Inflammatory macrophage treated with lipopolysaccharide for 1 hour (primary cell): ENCODE measurements around the gene KIF12.
A peak's percentile ranks its signal among the peaks of the same experiment; 100 is the strongest.

Experiments
- DNase-seq, 2 donors: peaks; one replicate each; pipeline ENCODE4 v3.0.0-alpha.2; 2020 to 2022

The KIF12 gene

GRCh38 chr9:114123031-114123977 lies 24.2 kb upstream of the KIF12 start:
- no peak for DNase-seq

- no peak for DNase-seq
Observed at GRCh38 chr9:114122136-114123027, 23.3 kb upstream of the KIF12 start.

- no peak for DNase-seq
Observed at GRCh38 chr9:114121227-114122135, 22.4 kb upstream of the KIF12 start.

GRCh38 chr9:114120192-114121014 lies 21.3 kb upstream of the KIF12 start:
- no peak for DNase-seq

GRCh38 chr9:114119242-114120191 lies 20.4 kb upstream of the KIF12 start:
- no peak for DNase-seq

GRCh38 chr9:114117996-114118830 lies 19.1 kb upstream of the KIF12 start:
- DNase-seq = no peak

GRCh38 chr9:114117614-114117995 lies 18.5 kb upstream of the KIF12 start:
- DNase-seq = peak in 1 of 2 donors; percentile 4

GRCh38 chr9:114116126-114116747 lies 17.1 kb upstream of the KIF12 start:
- DNase-seq = peak; percentile 54 to 59

- no peak for DNase-seq
Observed at GRCh38 chr9:114115654-114116125, 16.6 kb upstream of the KIF12 start.

GRCh38 chr9:114114364-114114763 lies 15.3 kb upstream of the KIF12 start:
- no peak for DNase-seq

- DNase-seq = no peak
Observed at GRCh38 chr9:114112778-114113584, 13.9 kb upstream of the KIF12 start.

- DNase-seq = no peak
Observed at GRCh38 chr9:114112325-114112724, 13.2 kb upstream of the KIF12 start.

GRCh38 chr9:114110180-114110579 lies 11.1 kb upstream of the KIF12 start:
- DNase-seq = no peak

GRCh38 chr9:114109124-114109523 lies 10.0 kb upstream of the KIF12 start:
- no peak for DNase-seq

- DNase-seq = peak; percentile 24 to 80
Observed at GRCh38 chr9:114108016-114108833, 9.1 kb upstream of the KIF12 start.

GRCh38 chr9:114107286-114108001 lies 8.4 kb upstream of the KIF12 start:
- no peak for DNase-seq
